GM19023 (cell line): ENCODE data around the gene PCDHB10.
"Not testable (repeated sequence)": the region's sequence is repeated elsewhere in the genome, so short reads cannot be mapped to it uniquely, and the experiment has no call there.

Source experiments
- ATAC-seq: cut with Tn5 transposase; IDR thresholded peaks from one replicate; pipeline ENCODE4 v1.9.1; 2021; ENCODE audit warnings: mild to moderate bottlenecking, moderate library complexity; ENCODE audit not compliant: unreplicated experiment

Gene PCDHB10

DNA sequence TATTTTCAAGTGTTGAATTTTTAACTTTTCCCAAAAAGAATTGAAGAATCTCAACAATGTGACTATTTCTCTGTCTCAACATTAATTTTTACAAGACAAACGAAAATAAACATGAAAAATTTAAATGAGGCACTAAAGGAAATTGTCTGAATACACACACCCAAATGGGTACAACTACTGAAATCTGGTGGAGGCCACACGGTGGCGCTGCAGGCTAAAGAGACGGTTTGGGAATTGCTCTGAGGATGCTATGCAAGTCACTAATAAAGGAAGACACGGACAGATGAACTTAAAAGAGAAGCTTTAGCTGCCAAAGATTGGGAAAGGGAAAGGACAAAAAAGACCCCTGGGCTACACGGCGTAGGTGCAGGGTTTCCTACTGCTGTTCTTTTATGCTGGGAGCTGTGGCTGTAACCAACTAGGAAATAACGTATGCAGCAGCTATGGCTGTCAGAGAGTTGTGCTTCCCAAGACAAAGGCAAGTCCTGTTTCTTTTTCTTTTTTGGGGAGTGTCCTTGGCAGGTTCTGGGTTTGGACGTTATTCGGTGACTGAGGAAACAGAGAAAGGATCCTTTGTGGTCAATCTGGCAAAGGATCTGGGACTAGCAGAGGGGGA lies at the start of gene PCDHB10:
Gene PCDHB10, plus strand, starts transcription at position 244 of the 616 bp plus-strand sequence. Its CDS starts 200 bp downstream, at position 444.
- ATAC-seq: no peak

DNA sequence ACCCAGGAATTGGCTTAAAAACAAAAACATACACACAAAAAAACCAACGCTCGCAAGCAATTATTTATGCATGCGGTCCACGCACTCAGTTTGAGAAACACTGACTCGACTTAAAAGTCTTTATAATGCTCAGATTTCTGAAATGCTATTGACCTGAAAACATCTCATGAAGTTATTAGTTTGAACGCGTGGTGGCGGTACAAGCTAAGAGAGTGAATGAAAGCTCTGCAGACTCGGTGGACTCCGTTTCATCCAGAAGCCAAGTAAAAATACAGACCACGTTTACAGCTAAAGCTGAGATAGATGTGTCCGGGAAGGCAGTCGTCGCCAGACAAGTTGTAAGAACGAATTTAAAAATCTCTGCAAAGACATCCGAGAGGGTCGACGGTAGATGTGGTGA lies 42.3 kb upstream of the PCDHB10 start, which contains the start of gene PCDHB6:
Gene PCDHB6, plus strand, starts transcription at position 246 of the 400 bp plus-strand sequence. CDS start 201 bp downstream, outside the sequence.
- ATAC-seq: no peak

DNA sequence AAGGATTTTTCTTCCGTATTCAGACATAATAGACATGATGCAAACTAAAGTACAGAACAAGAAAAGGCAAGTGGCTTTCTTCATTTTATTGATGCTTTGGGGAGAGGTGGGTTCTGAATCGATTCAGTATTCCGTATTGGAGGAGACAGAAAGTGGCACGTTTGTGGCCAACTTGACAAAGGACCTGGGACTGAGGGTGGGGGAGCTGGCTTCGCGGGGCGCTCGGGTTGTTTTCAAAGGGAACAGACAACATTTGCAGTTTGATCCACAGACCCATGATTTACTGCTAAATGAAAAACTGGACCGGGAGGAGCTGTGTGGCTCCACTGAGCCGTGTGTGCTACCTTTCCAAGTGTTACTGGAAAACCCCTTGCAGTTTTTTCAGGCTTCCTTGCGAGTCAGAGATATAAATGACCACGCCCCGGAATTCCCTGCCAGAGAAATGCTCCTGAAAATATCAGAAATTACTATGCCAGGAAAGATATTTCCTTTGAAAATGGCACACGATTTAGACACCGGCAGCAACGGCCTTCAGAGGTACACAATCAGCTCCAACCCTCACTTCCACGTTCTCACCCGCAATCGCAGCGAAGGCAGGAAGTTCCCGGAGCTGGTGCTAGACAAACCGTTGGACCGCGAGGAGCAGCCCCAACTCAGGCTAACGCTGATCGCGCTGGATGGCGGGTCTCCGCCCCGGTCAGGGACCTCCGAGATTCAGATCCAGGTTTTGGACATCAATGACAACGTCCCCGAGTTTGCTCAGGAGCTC lies 41.7 kb upstream of the PCDHB10 start:
- ATAC-seq: no peak

DNA sequence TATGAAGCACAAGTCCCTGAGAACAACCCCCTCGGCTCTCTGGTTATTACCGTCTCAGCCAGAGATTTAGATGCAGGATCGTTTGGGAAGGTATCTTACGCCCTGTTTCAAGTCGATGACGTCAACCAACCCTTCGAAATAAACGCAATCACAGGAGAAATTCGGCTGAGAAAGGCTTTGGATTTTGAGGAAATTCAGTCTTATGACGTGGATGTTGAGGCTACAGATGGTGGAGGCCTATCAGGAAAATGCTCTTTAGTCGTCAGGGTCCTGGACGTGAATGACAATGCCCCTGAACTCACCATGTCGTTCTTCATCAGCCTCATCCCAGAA lies 41.2 kb upstream of the PCDHB10 start:
- no peak for ATAC-seq

DNA sequence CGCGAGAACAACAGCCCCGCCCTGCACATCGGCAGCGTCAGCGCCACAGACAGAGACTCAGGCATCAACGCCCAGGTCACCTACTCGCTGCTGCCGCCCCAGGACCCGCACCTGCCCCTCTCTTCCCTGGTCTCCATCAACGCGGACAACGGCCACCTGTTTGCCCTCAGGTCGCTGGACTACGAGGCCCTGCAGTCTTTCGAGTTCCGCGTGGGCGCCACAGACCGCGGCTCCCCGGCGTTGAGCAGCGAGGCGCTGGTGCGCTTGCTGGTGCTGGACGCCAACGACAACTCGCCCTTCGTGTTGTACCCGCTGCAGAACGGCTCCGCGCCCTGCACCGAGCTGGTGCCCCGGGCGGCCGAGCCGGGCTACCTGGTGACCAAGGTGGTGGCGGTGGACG lies 40.5 kb upstream of the PCDHB10 start:
- not testable (repeated sequence) for ATAC-seq

DNA sequence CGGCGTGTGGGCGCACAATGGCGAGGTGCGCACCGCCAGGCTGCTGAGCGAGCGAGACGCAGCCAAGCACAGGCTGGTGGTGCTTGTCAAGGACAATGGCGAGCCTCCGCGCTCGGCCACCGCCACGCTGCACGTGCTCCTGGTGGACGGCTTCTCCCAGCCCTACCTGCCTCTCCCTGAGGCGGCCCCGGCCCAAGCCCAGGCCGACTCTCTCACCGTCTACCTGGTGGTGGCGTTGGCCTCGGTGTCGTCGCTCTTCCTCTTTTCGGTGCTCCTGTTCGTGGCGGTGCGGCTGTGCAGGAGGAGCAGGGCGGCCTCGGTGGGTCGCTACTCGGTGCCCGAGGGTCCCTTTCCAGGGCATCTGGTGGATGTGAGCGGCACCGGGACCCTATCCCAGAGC lies 40.1 kb upstream of the PCDHB10 start:
- not testable (repeated sequence) for ATAC-seq

DNA sequence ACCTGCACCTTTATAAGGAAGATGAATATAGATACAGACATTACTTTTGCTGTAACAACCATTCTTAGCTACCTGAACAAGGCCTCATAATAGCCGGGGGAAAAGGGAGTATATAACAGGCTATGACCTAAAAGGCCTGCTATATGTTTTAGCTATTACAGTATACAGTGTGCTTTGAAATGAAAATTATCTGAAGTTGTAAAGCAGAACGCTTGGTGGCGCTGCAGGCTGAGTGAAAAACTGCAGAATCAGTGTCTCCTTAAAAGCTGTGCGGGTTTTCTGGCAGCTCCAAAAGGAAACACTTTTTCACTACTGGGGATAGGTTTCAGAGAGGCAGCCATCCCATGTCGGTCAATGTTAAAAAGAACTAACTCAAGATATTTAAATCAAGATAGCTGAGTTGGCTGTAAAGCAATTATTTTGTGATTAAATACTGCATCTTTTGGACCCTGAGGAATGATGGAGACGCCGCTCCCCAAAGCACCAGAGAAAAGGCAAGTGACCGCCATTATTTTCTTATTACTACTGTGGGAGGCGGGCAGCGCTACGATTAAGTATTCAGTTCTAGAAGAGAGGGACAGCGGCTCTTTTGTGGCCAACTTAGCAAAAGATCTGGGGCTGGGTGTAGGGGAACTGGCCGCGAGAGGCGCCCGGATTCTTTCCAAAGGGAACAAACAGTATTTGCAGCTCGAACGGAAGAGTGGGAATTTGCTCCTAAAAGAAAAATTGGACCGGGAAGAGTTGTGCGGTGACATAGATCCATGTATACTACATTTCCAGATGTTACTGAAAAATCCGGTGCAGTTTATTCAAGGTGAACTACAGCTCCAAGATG lies 36.4 kb upstream of the PCDHB10 start:
- ATAC-seq: no peak

DNA sequence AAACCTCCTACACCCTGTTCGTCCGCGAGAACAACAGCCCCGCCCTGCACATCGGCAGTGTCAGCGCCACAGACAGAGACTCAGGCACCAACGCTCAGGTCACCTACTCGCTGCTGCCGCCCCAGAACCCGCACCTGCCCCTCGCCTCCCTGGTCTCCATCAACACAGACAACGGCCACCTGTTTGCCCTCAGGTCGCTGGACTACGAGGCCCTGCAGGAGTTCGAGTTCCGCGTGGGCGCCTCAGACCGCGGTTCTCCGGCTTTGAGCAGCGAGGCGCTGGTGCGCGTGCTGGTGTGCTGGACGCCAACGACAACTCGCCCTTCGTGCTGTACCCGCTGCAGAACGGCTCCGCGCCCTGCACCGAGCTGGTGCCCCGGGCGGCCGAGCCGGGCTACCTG lies 34.8 kb upstream of the PCDHB10 start:
- not testable (repeated sequence) for ATAC-seq

DNA sequence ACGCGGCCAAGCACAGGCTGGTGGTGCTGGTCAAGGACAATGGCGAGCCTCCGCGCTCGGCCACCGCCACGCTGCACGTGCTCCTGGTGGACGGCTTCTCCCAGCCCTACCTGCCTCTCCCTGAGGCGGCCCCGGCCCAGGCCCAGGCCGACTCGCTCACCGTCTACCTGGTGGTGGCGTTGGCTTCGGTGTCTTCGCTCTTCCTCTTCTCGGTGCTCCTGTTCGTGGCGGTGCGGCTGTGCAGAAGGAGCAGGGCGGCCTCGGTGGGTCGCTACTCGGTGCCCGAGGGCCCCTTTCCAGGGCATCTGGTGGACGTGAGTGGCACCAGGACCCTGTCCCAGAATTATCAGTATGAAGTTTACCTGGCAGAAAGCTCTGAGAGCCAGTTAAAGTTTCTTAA lies 34.3 kb upstream of the PCDHB10 start:
- ATAC-seq: not testable (repeated sequence)

DNA sequence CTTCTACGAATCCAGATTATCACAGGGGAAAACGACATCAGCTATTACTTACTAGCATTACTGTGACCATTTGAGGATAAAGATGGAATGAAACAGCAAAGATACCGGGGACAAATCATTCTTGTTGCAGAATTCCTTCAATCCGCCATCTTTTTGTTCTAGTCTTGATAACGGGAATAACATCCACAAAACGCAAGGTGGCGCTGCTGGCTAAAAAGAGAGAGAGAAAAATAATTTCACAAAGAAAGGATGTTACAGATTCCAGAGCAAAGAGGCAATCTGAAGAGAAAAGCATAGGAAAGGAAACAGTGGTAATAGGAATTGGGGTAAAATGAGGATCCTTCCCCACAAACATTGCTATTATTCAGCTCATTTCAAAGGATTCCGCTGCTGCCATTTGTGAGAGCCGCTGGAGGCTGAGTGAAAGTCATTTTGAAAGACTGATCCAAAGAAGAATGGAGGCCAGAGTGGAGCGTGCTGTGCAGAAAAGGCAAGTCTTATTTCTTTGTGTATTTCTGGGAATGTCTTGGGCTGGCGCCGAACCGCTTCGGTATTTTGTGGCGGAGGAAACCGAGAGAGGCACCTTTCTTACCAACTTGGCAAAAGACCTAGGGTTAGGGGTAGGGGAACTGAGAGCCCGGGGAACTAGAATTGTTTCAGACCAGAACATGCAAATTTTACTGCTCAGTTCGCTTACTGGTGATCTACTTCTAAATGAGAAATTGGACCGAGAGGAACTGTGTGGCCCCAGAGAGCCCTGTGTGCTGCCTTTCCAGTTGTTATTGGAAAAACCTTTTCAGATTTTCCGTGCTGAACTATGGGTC lies 19.6 kb upstream of the PCDHB10 start, which contains the start of gene PCDHB7:
Gene PCDHB7, plus strand, starts transcription at position 264 of the 824 bp plus-strand sequence. Its CDS starts 192 bp downstream, at position 456.
- ATAC-seq: no peak

DNA sequence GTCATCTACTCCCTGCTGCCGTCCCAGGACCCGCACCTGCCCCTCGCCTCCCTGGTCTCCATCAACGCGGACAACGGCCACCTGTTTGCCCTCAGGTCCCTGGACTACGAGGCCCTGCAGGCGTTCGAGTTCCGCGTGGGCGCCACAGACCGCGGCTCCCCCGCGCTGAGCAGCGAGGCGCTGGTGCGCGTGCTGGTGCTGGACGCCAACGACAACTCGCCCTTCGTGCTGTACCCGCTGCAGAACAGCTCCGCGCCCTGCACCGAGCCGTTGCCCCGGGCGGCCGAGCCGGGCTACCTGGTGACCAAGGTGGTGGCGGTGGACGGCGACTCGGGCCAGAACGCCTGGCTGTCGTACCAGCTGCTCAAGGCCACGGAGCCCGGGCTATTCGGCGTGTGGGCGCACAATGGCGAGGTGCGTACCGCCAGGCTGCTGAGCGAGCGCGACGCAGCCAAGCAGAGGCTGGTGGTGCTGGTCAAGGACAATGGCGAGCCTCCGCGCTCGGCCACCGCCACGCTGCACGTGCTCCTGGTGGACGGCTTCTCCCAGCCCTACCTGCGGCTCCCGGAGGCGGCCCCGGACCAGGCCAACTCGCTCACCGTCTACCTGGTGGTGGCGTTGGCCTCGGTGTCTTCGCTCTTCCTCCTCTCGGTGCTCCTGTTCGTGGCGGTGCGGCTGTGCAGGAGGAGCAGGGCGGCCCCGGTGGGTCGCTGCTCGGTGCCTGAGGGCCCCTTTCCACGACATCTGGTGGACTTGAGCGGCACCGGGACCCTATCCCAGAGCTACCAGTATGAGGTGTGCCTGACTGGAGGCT lies 17.7 kb upstream of the PCDHB10 start:
- not testable (repeated sequence) for ATAC-seq

DNA sequence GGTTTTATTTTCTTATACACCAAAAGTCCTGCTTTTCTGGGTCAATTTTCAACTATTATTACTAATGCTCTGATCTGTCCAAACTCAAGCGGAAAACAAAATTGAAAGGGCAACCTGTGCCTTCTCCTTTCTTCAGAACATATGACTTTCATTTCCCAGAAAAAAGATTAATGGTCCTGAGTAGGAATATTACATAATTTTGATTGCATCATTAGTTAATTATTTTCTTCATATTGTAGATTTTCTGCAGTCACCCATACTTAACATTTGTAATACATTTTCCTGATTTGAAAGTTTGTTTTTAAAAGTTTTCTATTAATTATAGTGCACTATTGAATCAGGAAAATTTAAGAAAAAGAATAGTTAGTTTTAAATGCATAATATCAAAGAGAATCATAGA lies 16.2 kb upstream of the PCDHB10 start:
- no peak for ATAC-seq

DNA sequence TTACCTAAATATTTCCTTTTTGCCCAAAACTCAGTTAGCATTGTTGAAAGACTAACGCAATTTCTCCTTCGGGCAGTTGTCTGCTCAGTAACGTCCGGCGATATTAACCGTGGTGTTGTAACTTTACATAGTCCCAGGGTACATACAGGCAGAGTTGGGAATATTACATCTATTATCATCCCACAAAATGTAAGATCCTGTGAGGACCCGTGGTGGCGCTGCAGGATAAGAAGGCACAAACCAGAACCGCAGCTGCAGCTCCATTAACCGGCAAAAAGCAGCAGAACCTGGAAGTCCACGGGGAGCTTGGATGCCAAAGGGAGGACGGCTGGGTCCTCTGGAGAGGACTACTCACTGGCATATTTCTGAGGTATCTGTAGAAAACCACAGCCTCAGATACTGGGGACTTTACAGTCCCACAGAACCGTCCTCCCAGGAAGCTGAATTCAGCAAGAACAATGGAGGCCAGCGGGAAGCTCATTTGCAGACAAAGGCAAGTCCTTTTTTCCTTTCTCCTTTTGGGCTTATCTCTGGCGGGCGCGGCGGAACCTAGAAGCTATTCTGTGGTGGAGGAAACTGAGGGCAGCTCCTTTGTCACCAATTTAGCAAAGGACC lies 14.5 kb upstream of the PCDHB10 start, which contains the start of gene PCDHB8:
Gene PCDHB8, plus strand, starts transcription at position 214 of the 615 bp plus-strand sequence. Its CDS starts 245 bp downstream, at position 459.
- not testable (repeated sequence) for ATAC-seq

DNA sequence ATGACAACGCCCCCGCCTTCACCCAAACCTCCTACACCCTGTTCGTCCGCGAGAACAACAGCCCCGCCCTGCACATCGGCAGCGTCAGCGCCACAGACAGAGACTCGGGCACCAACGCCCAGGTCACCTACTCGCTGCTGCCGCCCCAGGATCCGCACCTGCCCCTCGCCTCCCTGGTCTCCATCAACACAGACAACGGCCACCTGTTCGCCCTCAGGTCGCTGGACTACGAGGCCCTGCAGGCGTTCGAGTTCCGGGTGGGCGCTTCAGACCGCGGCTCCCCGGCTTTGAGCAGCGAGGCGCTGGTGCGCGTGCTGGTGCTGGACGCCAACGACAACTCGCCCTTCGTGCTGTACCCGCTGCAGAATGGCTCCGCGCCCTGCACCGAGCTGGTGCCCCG lies 12.8 kb upstream of the PCDHB10 start:
- not testable (repeated sequence) for ATAC-seq

DNA sequence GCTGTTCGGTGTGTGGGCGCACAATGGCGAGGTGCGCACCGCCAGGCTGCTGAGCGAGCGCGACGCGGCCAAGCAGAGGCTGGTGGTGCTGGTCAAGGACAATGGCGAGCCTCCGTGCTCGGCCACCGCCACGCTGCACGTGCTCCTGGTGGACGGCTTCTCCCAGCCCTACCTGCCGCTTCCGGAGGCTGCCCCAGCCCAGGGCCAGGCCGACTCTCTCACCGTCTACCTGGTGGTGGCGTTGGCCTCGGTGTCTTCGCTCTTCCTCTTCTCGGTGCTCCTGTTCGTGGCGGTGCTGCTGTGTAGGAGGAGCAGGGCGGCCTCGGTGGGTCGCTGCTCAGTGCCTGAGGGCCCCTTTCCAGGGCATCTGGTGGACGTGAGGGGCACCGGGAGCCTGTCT lies 12.3 kb upstream of the PCDHB10 start:
- ATAC-seq: not testable (repeated sequence)

DNA sequence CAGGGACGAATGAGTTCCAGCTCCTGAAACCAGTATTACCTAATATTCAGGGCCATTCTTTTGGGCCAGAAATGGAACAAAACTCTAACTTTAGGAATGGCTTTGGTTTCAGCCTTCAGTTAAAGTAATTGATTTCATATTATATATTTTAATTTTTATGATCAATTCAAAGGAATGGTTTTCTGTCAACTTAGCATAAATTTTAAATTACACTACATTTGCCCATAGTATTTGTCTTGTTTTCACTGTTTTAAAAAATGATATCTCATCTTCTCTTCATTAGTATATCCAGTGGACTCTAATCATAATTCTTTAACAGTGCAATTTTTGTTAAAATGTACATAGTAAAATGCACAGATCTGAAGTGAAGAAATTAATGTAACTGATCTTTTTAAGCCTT lies 11.8 kb upstream of the PCDHB10 start:
- ATAC-seq: no peak

DNA sequence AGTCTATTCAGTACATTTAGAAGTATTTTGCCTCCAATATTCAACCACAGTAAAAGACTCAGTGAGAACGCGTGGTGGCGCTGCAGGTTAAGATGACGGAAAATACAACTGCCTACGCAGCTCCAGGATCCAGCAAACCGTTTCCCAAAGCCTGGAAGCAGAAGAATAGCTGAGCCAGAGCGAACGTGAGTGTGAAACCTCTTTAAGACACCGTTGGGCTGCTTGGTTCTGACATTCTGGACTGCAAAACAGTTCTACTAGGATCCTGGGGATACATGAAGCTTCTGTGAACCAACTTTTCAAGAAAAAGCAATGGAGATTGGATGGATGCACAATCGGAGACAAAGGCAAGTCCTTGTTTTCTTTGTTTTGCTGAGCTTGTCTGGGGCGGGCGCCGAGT lies 9.9 kb upstream of the PCDHB10 start, which contains the start of gene PCDHB16:
Gene PCDHB16, plus strand, starts transcription at position 140 of the 400 bp plus-strand sequence. Its CDS starts 173 bp downstream, at position 313.
- ATAC-seq: no peak

DNA sequence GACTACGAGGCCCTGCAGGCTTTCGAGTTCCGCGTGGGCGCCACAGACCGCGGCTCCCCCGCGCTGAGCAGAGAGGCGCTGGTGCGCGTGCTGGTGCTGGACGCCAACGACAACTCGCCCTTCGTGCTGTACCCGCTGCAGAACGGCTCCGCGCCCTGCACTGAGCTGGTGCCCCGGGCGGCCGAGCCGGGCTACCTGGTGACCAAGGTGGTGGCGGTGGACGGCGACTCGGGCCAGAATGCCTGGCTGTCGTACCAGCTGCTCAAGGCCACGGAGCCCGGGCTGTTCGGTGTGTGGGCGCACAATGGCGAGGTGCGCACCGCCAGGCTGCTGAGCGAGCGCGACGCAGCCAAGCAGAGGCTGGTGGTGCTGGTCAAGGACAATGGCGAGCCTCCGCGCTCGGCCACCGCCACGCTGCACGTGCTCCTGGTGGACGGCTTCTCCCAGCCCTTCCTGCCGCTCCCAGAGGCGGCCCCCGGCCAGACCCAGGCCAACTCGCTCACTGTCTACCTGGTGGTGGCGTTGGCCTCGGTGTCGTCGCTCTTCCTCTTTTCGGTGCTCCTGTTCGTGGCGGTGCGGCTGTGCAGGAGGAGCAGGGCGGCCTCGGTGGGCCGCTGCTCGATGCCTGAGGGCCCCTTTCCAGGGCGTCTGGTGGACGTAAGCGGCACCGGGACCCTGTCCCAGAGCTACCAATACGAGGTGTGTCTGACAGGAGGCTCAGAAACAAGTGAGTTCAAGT lies 7.9 kb upstream of the PCDHB10 start:
- not testable (repeated sequence) for ATAC-seq
